Fibroblast of the aortic adventitia (primary cell): ENCODE data around the gene CCT2. TPM values are rescaled to one million over a fixed set of nuclear protein-coding genes. Genes with fewer than 3 reads are reported as not detected.

Source experiments
- DNase-seq: peaks from one replicate; pipeline ENCODE4 v3.0.0-alpha.2; 2010; ENCODE audit warnings: low read depth
- H3K4me3 ChIP-seq: 2 replicates; pipeline ENCODE4 v1.5.1; 2011; ENCODE audit warnings: low read depth, mild to moderate bottlenecking, control low read depth, low read length, moderate library complexity
- CTCF ChIP-seq: IDR thresholded peaks from 2 replicates; pipeline ENCODE4 v1.5.1; 2011; ENCODE audit warnings: mild to moderate bottlenecking, low read length, control low read depth, inconsistent platforms; ENCODE audit not compliant: insufficient read depth
- total RNA-seq: library from RNA; depleted of rRNA; stranded (reverse); fragments of >200 nt; gene quantifications from 2 replicates; pipeline ENCODE4 v1.2.3, GENCODE V29; 2012; ENCODE audit warnings: low replicate concordance

The CCT2 gene
- total RNA-seq, 1 donor = 228 TPM

GRCh38 chr12:69580074-69580473 is 5.2 kb upstream of the CCT2 start:
- no peak for DNase-seq
- no peak for TF ChIP-seq CTCF
- H3K4me3 ChIP-seq = no peak overlapping the region

- H3K4me3 ChIP-seq = no peak overlapping the region
- no peak for DNase-seq
- no peak for TF ChIP-seq CTCF
These were observed 2.1 kb upstream of the CCT2 start for GRCh38 chr12:69583203-69583602.

- no peak for DNase-seq
- H3K4me3 ChIP-seq = no peak overlapping the region
- no peak for TF ChIP-seq CTCF
These were observed 3.3 kb downstream of the CCT2 start for GRCh38 chr12:69588527-69588926.

- DNase-seq = no peak
- no peak overlapping the region for H3K4me3 ChIP-seq
- no peak for TF ChIP-seq CTCF
These were observed 3.8 kb downstream of the CCT2 start for GRCh38 chr12:69589082-69589481.

- no peak overlapping the region for H3K4me3 ChIP-seq
- no peak for TF ChIP-seq CTCF
- DNase-seq = no peak
These were observed 10.4 kb downstream of the CCT2 start for GRCh38 chr12:69595689-69596088.

GRCh38 chr12:69598174-69598753 is 13.0 kb downstream of the CCT2 start:
- no peak for TF ChIP-seq CTCF
- no peak overlapping the region for H3K4me3 ChIP-seq
- no peak for DNase-seq

- H3K4me3 ChIP-seq = no peak overlapping the region
- no peak for DNase-seq
- TF ChIP-seq CTCF = no peak
These were observed 15.5 kb downstream of the CCT2 start for GRCh38 chr12:69600804-69601203.
